SK-N-SH treated with all-trans-retinoic acid at 6 μM for 48 hours (cell line): ENCODE results near the gene FFAR4.

Source experiments
- GLIS3 ChIP-seq: fragments of 250-450 bp; sonication (Bioruptor Pico); IDR thresholded peaks from 2 replicates; pipeline ENCODE4 v1.5.0; 2020; ENCODE audit warnings: mild to moderate bottlenecking, moderate library complexity
- TCF4 ChIP-seq: fragments of 250-450 bp; sonication (Bioruptor Pico); IDR thresholded peaks from 2 replicates; pipeline ENCODE4 v1.8.0; 2021; ENCODE audit warnings: mild to moderate bottlenecking, moderate library complexity, borderline replicate concordance
- TOX ChIP-seq: fragments of 250-450 bp; sonication (Bioruptor Pico); IDR thresholded peaks from 2 replicates; pipeline ENCODE4 v1.8.0; 2021; ENCODE audit warnings: mild to moderate bottlenecking, moderate library complexity, borderline replicate concordance
- ZFP3 ChIP-seq: fragments of 250-450 bp; sonication (Bioruptor Pico); IDR thresholded peaks from 2 replicates; pipeline ENCODE4 v1.5.0; 2020; ENCODE audit warnings: mild to moderate bottlenecking, moderate library complexity
- ZFP30 ChIP-seq: fragments of 450-650 bp; formaldehyde crosslinking; IDR thresholded peaks from 2 replicates; pipeline ENCODE4 v1.5.0; 2022; ENCODE audit warnings: mild to moderate bottlenecking, moderate library complexity
- TF ChIP-seq, protein P1 (sequence below): fragments of 250-450 bp; sonication (Bioruptor Pico); IDR thresholded peaks from 2 replicates; pipeline ENCODE4 v1.8.0; 2021; ENCODE audit warnings: low read depth, mild to moderate bottlenecking, moderate library complexity, borderline replicate concordance
- TF ChIP-seq, protein P2 (sequence below): fragments of 250-450 bp; sonication (Bioruptor Pico); IDR thresholded peaks from 2 replicates; pipeline ENCODE4 v1.8.0; 2020; ENCODE audit warnings: mild to moderate bottlenecking, moderate library complexity, borderline replicate concordance
- TF ChIP-seq, protein P3 (sequence below): fragments of 250-450 bp; sonication (Bioruptor Pico); IDR thresholded peaks from 2 replicates; pipeline ENCODE4 v1.5.1; 2021; ENCODE audit warnings: mild to moderate bottlenecking, moderate library complexity

DNA sequence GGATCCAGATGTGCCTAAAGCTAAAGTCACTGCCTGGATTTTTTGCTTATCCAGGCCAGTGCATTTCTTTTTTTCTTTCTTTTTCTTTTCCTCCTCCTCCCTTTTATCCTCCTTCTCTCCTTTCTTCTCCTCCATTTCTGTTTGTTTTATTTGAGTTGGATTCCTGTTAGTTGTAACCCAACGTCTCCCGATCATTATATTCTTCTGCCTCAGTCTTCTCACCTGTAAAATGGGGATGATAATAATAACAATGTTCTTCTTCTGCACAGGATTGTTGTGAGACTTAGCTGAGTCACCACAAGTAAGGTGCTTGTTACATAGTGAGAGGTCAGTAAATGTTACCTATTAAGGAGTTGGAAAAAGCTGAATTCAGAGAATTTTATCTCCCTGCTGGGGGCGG, 13.7 kb upstream of the FFAR4 start:
- TF ChIP-seq ZFP30 (CRISPR knock-in tag): no peak
- TF ChIP-seq ZFP3: no peak
- TF ChIP-seq, protein P1, sequence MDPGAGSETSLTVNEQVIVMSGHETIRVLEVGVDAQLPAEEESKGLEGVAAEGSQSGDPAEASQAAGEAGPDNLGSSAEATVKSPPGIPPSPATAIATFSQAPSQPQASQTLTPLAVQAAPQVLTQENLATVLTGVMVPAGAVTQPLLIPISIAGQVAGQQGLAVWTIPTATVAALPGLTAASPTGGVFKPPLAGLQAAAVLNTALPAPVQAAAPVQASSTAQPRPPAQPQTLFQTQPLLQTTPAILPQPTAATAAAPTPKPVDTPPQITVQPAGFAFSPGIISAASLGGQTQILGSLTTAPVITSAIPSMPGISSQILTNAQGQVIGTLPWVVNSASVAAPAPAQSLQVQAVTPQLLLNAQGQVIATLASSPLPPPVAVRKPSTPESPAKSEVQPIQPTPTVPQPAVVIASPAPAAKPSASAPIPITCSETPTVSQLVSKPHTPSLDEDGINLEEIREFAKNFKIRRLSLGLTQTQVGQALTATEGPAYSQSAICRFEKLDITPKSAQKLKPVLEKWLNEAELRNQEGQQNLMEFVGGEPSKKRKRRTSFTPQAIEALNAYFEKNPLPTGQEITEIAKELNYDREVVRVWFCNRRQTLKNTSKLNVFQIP: no peak
- TF ChIP-seq, protein P2, sequence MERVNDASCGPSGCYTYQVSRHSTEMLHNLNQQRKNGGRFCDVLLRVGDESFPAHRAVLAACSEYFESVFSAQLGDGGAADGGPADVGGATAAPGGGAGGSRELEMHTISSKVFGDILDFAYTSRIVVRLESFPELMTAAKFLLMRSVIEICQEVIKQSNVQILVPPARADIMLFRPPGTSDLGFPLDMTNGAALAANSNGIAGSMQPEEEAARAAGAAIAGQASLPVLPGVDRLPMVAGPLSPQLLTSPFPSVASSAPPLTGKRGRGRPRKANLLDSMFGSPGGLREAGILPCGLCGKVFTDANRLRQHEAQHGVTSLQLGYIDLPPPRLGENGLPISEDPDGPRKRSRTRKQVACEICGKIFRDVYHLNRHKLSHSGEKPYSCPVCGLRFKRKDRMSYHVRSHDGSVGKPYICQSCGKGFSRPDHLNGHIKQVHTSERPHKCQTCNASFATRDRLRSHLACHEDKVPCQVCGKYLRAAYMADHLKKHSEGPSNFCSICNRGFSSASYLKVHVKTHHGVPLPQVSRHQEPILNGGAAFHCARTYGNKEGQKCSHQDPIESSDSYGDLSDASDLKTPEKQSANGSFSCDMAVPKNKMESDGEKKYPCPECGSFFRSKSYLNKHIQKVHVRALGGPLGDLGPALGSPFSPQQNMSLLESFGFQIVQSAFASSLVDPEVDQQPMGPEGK (CRISPR knock-in tag): no peak
- TF ChIP-seq TOX (CRISPR knock-in tag): no peak
- no peak for TF ChIP-seq TCF4 (CRISPR knock-in tag)
- TF ChIP-seq GLIS3 (CRISPR knock-in tag): no peak
- TF ChIP-seq, protein P3, sequence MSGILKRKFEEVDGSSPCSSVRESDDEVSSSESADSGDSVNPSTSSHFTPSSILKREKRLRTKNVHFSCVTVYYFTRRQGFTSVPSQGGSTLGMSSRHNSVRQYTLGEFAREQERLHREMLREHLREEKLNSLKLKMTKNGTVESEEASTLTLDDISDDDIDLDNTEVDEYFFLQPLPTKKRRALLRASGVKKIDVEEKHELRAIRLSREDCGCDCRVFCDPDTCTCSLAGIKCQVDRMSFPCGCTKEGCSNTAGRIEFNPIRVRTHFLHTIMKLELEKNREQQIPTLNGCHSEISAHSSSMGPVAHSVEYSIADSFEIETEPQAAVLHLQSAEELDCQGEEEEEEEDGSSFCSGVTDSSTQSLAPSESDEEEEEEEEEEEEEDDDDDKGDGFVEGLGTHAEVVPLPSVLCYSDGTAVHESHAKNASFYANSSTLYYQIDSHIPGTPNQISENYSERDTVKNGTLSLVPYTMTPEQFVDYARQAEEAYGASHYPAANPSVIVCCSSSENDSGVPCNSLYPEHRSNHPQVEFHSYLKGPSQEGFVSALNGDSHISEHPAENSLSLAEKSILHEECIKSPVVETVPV (CRISPR knock-in tag): no peak
